Embryonic facial prominence (tissue), 1 donor: ENCODE measurements around the gene TMEM218.

Source experiments
- DNase-seq: peaks from one replicate; pipeline ENCODE4 v3.0.0-alpha.2; 2016; ENCODE audit errors: extremely low spot score

TMEM218 gene

DNA sequence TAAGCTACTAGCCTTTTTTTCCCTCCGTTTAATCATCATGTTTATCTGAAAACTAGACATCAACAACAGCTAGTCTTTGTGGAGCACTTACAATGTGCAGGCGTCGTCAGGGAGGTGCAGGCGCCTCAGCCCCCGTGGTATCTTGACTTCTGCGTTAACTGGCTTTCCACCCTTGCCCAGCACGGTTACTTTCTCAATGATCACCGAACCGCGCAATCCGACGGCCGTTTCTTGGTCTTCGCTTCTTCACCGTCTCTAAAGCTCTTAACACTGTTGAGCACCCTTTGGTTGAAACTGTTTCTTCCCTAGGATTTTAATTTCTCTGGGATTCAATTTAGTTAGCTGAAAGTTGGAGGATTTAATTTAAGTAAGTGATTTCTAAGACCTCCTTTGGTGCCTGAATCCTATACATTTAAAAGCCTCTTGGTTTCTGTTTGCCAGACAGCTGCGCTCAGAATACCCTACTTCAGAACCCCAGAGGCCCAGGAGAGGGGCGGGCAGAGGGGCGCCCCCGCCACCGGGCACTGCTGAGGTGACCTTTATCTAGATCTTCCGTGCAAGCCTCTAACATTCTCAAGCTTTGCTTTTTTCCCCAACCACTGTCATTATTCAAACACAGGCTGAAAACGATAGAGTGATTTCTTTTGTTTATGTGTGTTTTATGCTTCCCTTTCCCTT, 18.0 kb upstream of the TMEM218 start:
- no peak for DNase-seq

GRCh38 chr11:125128450-125128849, 17.0 kb upstream of the TMEM218 start:
- no peak for DNase-seq

GRCh38 chr11:125124618-125124992, 13.2 kb upstream of the TMEM218 start:
- no peak for DNase-seq

- no peak for DNase-seq
Observed at GRCh38 chr11:125123947-125124617, 12.7 kb upstream of the TMEM218 start.

DNA sequence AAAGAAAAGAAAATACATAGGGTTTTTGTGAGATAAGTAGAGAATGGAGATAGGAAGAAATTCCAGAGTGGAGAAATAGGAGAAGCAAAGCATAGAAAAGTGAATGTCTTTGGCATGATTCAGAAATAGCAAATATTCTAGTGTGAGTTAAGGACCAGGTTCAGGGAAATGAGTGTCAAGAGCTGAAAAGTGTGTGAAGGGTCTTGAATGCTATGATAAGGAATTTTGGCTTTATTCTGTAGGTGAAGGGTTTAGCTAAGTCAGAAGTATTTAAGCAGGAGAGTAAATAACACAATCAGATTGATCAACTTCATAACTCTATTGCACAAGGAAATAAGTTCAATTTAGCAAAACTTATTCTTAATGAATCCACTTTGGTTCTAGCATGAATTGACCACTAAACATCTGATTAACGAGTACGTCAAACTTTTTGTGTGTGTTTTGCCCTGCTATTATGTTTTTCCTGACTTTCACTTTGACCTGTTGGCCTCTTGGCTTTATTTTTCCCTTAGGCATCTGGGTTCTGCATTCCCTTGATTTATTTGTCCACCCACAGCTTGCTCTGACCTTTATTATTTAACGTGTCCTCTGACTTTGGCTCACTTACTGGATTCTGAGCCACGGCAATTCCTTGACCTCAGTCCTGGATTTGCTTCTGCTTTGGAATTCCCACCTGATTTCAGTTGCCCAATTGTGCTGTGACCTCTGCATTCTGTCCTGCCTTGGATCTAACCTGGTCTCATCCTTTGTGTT, 11.9 kb upstream of the TMEM218 start:
- no peak for DNase-seq

GRCh38 chr11:125117429-125117828, 6.0 kb upstream of the TMEM218 start:
- DNase-seq, result no peak

- no peak for DNase-seq
Observed at GRCh38 chr11:125114518-125114917, 3.1 kb upstream of the TMEM218 start.

- no peak for DNase-seq
Observed at GRCh38 chr11:125112208-125112604, 780 bp upstream of the TMEM218 start.

- DNase-seq, result no peak
Observed at GRCh38 chr11:125111001-125111342, 454 bp downstream of the TMEM218 start.

DNA sequence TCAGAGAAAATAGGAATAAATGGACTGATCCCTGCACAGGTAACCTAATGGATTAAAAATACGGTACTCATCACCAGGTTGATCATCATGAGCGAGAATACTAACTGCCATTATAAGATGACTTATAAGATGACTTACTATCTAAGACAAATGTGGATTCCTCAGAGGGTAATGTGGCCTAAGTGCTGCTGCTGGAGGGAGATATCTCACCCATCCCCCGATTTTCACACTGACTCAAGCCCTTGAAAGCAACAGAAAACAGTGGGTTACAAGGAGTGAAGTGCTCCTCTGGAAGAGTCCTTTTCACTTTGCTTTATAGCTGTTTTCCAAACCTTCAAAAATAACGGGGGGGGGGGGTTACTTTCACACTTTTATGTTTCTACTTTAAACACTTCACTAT, 920 bp downstream of the TMEM218 start:
- no peak for DNase-seq

DNA sequence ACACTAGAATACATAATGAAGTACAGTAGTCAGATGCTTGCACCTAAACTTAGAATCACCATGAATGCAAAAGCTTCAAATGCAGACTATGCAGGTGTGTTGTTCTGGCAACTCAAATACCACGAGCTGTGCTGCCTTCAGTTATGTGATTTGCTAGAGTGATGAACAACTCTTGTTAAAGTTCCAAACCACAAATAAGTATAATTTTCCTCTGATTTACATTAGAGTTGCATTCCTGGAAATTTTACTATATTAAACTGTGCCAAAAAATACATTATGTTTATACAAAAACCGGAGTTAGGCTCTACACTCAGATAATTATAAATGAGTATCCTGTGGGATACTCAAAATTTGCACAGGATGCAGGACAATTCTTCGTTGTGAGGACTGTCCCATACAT, 3.0 kb downstream of the TMEM218 start:
- DNase-seq, result no peak

DNA sequence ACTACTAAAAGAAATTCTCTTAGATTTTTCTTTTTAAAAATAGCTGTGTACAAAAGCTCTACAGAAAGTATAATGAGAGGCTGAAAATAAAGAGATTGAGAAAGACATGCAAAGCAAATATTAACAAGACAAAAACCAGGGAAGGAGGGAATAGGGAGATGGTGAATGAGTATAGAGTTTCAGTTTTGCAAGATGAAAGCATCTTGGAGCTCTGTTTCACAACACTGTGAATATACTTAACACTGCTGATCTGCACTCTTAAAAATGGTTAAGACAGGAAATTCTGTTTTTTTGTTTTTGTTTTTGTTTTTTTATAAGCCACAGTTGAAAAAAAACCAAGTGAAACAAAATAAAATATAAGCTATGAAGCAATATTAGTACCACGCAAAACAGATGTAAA, 5.5 kb downstream of the TMEM218 start:
- DNase-seq, result no peak

GRCh38 chr11:125102510-125102909, 8.9 kb downstream of the TMEM218 start:
- DNase-seq, result no peak

DNA sequence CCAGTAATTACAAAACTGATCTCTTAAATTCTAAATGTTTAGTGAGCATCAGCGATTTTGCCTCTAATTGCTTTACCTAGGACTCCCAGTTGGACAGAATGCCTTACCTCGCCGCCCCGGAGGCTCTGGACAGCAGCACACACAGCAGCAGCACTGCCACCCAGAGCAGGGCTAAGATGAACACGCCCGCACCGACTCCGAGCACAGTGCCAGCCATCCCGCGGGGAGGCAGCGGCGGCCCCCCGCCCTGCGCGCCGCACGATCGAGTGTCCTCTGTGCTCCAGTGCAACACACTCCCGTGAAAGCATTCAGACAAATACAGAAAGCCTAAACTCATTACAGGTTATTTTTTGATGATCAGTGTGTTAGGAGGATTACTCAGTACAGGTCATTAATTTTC, 9.4 kb downstream of the TMEM218 start:
- DNase-seq, result no peak

DNA sequence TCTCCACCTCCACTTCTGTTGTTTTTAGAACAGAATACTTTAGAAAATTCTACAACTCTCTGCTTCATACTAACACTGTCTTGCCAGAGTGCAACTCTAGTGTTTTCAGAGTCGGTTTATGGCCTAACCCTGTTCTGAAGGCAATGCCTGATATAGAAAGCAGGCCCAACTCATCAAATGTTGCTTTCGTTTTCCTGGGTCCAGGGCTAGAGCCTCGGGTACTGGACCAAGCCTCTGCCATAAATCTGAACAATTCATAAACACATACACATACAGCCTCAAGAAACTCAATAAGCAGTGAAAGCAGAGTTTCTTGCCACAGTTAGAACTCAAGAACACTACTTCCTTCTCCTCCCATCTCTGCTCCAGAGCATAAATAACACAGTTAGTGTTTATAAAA, 9.8 kb downstream of the TMEM218 start:
- DNase-seq, result no peak

DNA sequence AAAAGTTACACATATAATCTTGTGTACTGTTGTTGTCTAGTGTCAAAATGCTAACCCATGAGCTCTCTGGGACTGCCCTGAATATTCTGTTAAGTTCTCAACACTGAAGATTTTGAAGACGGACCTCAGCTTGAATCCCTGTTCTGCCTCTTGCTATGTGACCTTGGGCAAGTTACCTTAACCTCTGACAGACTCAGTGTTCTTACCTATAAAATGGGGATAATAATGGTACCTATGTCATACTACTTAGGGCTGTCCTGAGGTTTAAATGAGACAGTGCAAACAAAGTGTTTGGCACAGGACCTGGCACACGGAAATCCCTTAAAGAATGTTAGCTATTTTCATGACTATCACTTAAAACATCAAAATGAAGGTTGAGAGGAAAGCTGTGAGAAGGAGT, 11.3 kb downstream of the TMEM218 start:
- DNase-seq, result no peak

GRCh38 chr11:125094731-125095130, 16.7 kb downstream of the TMEM218 start:
- DNase-seq, result no peak

DNA sequence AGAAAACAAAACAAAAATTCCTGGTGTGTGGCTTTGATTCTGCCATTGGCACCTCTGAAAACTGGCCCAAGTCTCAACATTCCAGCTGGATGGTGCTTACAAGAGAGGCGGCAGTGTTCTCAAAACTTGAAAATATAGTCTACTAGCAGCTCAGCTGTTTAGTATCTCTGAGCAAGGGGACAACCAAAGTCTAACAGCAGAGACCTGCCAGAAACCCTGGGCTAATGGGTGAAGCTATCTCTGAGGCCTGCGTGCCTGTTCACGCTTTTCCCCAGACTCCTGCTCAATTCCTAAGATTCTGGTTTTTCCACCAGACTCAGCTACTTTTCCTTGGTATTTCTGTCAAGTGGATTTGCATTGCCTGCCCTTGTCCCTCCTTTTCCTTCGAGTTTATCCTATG, 17.9 kb downstream of the TMEM218 start:
- no peak for DNase-seq

DNA sequence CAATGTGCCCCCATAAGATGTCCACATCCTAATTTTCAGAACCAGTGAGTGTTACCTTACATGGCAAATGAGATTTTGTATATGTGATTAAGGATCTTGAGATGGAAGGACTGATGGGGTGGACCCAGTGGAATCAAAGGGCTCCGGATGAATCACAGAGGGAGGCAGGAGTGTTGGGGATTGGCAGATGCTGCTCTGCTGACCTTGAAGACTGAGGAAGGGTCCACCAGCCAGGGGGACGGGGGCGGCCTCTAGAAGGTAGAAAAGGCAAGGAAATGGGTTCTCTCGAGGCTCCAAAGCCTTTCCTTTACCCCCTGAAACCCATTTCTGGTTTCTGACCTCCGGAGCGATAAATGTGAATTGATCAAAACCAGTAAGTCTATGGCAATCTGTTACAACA, 18.8 kb downstream of the TMEM218 start:
- no peak for DNase-seq

- no peak for DNase-seq
Observed at GRCh38 chr11:125091877-125092664, 19.4 kb downstream of the TMEM218 start.

DNA sequence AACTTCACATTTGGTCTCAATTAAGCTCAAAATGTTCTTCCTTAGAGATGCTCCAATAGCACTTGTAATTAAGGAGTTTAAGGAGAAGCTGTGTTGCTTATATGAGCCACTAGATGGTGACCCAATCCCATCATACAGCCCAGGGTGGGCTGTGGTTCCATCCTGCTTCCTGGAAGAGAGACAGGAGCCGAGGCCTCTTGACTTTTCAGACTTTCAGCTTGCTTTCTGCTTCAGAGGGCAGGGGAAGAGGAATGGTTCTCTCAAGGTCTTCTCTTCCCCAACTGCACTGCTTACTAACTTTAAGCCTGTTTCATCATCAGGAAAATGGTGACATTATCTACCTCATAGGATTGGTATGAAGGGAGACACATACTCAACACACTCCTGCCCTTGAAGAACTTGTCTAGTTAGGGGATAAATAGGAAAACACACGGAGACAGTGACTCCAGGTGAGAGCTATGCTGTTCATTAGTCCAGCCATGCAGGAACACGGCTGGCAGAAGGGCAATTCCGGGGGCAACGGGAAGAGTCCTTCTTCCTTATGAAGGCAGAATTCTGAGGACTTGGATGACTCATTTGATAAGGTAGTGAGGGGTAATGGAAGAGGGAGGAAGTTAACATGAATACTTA, 20.1 kb downstream of the TMEM218 start:
- DNase-seq, result peak; percentile 75

- no peak for DNase-seq
Observed at GRCh38 chr11:125090816-125091215, 20.6 kb downstream of the TMEM218 start.
